MM.1S (cell line): ENCODE results near the gene SSBP3.

Experiments
- CTCF ChIP-seq: fragments of 300-600 bp; sonication (generic); IDR thresholded peaks from 2 replicates; pipeline ENCODE4 v1.5.1; 2016; ENCODE audit warnings: antibody characterized with exemption, low read length, mixed read lengths
- EZH2 ChIP-seq: fragments of 300-600 bp; sonication (generic); optimal IDR thresholded peaks from 2 replicates; pipeline ENCODE3; 2017; ENCODE audit warnings: low read depth, mild to moderate bottlenecking, antibody characterized with exemption, low read length, mixed read lengths
- EZH2phosphoT487 ChIP-seq: fragments of 300-600 bp; sonication (generic); IDR thresholded peaks from 2 replicates; pipeline ENCODE4 v1.6.1; 2018; ENCODE audit warnings: antibody characterized with exemption, low read length

DNA sequence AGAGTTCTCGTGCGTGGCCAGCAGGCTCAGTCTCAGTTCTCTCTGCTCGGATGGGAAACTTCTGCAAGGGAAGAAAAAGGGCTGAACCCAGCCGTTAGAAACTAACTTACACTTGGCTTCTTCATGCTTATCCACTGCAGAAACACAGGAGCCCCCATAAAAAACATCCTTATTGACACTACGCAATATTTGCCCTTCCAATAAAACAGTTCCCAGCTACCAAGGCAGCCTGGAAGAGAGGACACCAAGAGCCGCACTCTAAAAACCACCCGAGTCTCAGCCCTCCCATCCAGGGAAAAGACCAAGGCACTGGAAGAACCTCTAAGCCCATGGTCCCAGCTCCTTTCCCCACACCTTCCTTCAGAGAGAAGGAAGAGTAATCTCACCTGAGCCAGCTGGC, 61.1 kb downstream of the SSBP3 start:
- TF ChIP-seq CTCF (no peak), EZH2 (no peak), EZH2phosphoT487 (no peak)
